Hematopoietic multipotent progenitor cell treated with erythropoietin and hydrocortisone succinate and interleukin-3 and kit ligand, for 17 days (in vitro differentiated cells): ENCODE measurements around the gene RERE.

Experiments used
- DNase-seq: peaks from one replicate; pipeline ENCODE4 v3.0.0-alpha.2; 2015; ENCODE audit warnings: low spot score

Gene RERE

GRCh38 chr1:8665833-8666232 lies 151.6 kb downstream of the RERE start:
- no peak for DNase-seq

DNA sequence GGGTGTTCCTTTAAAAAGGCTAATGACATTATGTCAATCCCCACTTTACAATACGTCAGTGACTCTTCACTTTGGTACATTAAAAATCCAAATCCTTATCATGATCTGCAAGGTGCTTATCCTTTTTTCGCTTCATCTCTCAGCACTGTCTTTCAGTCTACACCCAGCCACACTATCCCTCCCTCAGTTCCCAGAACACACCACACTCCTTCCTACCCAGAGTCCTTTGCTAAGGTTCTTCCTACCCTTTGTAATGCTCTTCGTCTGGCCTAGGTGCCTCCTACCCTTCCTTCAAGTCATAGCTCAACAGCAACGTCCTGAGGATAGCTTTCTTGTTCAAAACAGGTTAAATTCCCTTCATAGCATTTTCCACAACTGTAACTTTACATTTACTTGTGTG lies 152.6 kb downstream of the RERE start:
- DNase-seq = no peak

- DNase-seq = no peak
Measured at GRCh38 chr1:8663915-8664329, 153.5 kb downstream of the RERE start.

DNA sequence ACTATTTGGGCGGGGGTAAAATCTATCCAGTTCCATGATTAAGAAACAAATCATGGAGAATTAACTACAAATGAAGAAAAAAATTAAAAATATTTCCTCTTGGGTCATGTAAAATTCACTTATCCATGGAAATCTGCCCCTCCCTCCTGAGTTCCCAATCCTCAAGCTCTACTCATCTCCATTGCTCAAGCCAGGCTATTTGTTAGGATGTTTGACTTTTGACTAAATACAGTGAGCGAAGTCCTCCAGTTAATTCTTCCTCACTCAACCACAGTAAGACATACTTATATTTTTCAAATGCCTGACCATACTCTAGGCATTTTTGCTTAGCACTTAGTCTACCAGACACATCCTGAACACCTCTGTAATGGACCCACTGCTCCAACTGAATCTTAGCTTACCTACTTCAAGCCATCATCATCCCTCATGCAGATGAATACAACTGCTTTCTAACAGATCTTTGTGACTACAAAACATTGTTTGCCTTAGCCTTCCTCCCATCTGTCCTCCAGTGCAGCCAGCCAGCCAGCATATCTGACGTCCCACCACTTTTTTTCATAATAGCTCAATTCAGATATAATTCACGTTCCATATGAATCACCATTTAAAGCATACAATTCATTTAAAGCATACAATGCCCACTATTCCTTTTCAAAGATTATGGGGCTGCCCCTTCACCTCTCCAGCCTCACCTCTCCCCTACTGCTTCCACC lies 154.2 kb downstream of the RERE start:
- DNase-seq = no peak

- no peak for DNase-seq
Measured at GRCh38 chr1:8662380-8663072, 154.9 kb downstream of the RERE start.

DNA sequence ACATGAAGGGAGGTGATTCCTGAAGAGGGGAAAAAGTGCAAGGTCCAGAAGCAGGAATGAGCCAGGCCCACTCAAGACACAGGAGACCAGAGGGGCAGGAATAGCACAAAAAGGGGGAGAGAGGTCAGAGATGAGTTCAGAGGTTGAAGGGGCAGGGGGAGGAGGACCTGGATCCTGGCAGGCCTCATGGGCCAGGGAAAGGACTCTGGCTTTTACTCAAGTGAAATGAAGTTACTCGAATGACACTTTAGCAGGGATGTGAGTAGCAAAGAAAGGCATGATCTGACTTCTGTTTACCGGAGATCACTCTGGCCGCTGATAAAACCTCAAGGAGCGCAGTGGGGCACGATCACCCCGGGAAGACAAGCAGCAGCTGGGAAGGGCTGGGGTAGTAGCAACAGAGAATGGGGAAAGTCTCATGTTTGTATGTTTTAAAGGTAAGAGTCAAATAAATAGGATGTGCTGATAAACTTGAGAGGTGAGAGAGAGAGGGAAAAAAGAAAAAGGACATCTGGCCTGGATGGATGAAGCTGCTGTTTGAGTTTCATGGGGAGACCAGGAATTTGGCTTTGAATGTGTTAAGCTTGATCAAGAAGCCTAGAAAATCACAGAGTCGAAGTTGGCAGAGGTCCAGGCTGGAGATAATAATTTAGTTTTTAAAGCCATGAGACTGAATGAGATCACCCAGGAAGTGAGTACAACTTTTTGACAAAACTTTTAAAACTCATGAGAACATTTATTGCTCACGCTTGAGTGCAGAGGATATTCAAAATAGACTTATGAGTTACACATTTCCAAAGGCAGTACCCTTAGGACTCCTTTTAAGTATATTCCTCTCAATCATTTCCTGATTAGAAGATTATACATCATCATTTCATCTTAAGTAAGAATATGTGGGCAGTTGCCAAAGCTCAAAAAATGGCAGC lies 156.0 kb downstream of the RERE start:
- DNase-seq = no peak

DNA sequence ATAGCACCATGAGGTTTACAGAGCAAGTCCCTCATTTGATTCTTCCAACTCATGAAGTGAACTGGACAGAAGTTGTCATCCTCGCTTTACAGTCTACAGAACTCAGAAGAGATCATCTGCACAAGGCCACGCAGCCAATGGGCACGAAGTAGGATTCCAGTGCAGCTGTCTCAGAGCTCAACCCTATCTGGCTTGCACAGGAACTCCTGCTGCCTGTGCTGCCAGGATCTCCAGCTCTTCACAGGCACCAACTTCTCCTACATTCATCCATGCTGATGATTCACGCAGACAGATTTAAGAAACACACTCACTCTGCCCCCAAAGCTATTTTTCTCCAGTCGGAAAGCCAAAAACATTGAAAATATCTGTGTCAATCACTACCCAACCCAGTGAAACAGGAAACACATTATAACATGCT lies 157.0 kb downstream of the RERE start:
- DNase-seq = no peak

DNA sequence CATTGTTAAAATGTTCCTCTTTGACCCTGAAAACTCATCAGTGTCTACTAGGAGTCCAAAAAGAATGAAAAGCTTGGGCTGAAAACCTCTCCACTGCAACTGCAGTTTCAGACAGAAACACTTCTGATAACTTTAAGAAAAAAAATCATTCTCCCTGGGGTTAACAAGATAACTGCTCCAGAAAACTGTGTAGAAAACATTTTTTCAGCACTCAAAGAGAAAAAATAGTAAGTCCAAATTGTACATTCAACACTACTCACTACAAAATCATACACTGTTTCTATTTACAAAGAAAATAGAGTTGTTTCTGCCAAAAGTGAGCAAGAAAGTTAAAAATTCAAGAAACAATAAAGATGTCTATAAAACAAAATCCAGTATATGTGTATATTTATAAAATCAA lies 157.8 kb downstream of the RERE start:
- DNase-seq = no peak

DNA sequence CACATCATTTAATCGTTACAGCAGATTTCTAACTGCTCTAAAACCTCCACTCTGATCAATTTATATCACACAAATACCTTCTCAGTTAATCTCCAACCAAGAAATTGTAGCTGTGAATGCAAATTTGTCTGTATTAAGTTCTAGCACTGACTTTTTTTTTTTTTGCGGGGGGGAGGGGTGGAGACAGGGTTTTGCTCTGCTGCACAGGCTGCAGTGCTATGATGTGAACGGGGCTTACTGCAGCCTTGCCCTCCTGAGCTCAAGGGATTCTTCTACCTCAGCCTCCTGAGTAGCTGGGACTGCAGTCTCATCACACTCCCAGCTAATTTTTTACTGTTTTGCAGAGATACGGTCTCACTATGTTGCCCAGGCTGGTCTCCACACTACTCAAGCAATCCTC lies 163.6 kb downstream of the RERE start:
- DNase-seq = no peak

DNA sequence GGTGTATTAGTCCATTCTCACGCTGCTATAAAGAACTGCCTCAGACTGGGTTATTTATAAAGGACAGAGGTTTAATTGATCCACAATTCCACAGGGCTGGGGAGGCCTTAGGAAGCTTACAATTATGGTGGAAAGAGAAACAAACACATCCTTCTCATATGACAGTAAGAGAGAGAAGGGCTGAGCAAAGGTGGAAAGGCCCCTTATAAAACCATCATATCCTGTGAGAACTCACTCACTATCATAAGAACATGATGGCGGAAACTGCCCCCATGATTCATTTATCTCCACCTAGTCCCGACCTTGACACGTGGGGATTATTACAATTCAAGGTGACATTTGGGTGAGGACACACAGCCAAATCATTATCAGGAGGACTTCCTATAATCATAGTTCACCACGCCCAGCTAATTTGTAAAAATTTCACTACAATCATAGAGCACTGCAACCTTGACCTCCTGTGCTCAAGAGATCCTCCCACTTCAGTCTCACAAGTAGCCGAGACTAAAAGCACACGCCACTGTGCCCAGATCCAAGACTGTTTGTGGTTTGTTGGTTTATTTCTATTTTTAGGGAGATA lies 164.9 kb downstream of the RERE start:
- no peak for DNase-seq

DNA sequence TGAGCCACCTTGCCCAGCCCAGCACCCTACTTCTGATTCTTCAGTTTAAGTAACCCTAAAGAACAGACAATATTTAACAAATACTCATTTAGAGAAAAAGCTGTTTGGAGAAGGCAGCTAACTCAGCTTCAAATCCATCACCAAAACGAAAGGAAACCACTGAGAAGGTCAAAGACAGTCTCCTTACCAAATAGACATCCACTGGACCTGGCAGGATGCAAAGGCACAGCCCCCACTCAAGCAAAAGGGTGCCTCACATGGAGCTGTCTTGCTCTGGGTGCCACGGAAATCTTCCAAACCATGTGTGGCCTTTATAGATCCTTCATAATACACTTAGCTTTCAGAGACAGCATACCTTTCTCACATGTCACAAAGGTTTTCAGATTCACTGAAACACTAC lies 165.5 kb downstream of the RERE start:
- no peak for DNase-seq

DNA sequence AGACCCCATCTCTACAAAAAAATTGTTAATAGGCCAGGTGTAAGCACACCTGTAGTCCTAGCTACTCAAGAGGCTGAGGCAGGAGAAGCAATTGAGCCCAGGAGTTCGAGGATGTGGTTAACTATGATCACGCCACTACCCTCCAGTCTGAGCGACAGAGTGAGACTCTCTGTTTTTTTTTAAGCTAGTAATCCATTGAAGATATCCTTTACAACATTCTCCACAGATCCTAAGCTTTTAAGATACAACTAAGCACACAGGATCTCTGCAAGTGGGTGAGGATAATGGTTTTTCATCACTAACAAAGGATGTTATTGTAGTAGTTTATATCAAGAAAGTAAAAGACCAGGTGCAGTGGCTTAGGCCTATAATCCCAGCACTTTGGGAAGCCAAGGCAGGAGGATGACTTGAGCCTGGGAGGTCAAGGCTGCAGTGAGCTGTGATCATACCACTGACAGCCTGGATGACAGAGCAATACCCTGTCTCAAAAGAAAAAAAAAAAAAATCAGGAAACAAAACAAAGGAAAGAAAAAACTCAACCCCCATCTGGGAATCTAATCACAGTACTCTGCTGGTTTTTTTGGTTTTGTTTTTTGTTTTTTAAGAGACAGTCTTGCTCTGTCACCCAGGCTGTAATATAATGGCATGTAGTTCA lies 166.1 kb downstream of the RERE start:
- DNase-seq = no peak

- no peak for DNase-seq
Measured at GRCh38 chr1:8649875-8650274, 167.6 kb downstream of the RERE start.

- DNase-seq = no peak
Measured at GRCh38 chr1:8649027-8649426, 168.4 kb downstream of the RERE start.

- no peak for DNase-seq
Measured at GRCh38 chr1:8646996-8647395, 170.4 kb downstream of the RERE start.

DNA sequence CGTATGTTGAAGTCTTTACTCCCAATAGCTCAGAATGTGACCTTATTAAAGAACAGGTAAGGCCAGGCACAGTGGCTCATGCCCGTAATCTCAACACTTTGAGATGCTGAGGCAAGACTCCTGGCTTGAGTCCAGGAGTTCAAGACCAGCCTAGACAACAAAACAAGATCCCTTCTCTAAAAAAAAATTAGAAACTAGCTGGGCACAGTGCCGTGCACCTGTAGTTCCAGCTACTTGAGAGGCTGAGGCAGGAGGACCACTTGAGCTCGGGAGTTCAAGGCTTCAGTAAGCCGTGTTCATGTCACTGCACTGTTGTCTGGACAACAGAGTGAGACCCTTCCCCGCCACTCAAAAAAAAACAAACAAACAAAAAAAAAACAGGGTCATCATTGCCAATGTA lies 171.3 kb downstream of the RERE start:
- no peak for DNase-seq

DNA sequence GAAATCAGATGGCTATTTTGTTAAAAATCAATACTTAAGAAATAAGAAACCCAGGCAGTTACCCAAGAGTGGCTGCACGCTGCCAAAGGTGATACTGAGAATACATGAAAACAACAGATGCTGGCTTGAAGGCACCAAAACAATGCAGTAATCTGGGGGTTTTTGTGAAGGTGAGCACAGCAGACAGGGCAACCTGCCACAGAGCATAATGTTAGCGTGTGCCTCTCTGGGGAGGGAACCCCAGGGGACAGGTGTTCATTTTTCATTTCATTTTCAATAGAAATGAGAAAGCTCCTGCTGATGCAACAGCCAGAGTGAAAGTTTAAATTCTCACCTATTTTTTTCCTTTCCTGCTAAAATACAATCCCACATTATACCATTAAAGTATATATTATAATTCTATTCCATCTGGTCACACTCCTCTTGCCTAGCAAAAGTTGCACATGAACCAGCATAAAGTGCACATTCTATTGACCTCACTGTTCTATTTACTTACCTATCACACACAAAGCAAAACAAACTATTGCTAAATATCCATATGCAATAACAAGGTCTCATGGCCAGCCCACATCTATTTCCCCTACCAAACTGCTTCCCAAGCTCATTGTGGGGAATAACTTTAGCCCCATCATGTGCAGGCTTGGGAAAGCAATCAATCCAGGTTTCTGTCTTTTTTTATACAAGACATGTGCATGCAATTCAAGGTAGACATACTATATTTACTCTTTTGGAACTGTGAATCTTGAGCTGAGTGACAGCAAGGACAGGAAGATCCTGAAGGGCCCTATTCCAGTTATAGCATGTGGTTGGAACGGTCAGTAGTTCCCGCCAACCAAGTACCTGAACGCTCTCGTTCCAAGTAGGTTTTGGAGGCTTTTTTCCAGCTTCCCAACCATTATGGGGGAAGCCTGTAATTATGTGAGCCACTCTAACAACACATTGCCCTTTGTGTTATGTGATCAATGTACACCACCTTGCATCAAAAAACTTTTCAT lies 173.6 kb downstream of the RERE start:
- DNase-seq = no peak

DNA sequence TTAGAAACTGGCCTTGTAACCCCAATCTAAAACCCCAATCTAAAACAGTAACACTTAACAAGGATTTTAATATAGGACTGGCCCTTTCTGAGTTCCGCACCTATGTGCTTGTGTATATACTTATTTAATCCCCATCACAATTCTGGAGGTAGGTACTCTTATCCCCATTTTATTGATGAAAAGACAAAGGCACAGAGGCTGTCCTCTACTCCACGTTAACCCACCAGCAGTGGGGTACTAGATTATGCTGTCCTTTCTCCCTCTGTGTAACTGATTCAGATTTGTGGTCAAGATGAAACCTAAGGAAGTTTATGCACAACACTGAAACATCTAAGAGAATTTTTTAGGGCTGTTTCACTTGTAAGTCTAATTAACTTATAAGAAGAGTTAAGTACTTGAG lies 175.3 kb downstream of the RERE start:
- no peak for DNase-seq

- no peak for DNase-seq
Measured at GRCh38 chr1:8641377-8641997, 176.0 kb downstream of the RERE start.

DNA sequence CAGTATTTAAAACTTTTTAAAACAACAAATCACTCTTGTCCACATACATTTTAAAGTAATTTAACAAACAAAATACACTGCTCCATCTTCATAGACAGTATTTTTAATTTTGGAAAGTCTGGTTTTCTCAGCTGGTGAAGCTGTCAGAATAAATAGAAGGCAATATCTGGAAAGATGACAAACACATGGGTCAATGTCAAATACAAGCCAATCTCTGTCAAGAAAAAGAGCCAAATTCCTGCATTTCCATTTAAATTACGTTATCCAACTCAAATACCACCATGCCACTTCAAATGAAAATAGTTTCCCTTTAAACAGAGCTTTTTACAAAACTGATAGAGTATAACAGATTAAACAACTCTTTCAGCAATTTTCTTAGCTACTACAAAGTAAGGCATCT lies 176.5 kb downstream of the RERE start:
- no peak for DNase-seq
